Keratinocyte (primary cell): ENCODE data around the gene TXNDC17. TPM values are rescaled to one million over a fixed set of nuclear protein-coding genes. Genes with fewer than 3 reads are reported as not detected.

Source experiments
- DNase-seq: peaks from one replicate; pipeline ENCODE4 v3.0.0-alpha.2; 2011; ENCODE audit warnings: low read depth, missing footprints, low spot score
- FAIRE-seq: peaks from 2 replicates; lab custom pipeline; 2011; peaks lifted over from hg19 to GRCh38; lab: Jason Lieb, UNC
- H2AFZ ChIP-seq: 2 replicates; pipeline ENCODE4 v1.6.0; 2012; ENCODE audit warnings: low read length, control low read depth, inconsistent platforms; ENCODE audit not compliant: control insufficient read depth
- H3K27ac ChIP-seq: 2 replicates; pipeline ENCODE4 v1.5.1; 2011; ENCODE audit warnings: low read length; ENCODE audit not compliant: control insufficient read depth, insufficient read depth
- H3K27me3 ChIP-seq: 3 replicates; pipeline ENCODE4 v1.6.0; 2011; ENCODE audit warnings: low read length; ENCODE audit not compliant: control insufficient read depth, insufficient read depth; ENCODE audit errors: extremely low read depth
- H3K36me3 ChIP-seq, 2 experiments: 2 replicates in 1 of 2; 3 replicates in 1 of 2; pipeline ENCODE4 v1.5.1; 2011; ENCODE audit warnings: low read length in 2 of 2, mild to moderate bottlenecking in 1 of 2; ENCODE audit not compliant: control insufficient read depth in 2 of 2, insufficient read depth in 2 of 2; ENCODE audit errors: extremely low read depth in 1 of 2
- H3K4me1 ChIP-seq: 3 replicates; pipeline ENCODE4 v1.5.1; 2011; ENCODE audit warnings: low read length; ENCODE audit not compliant: control insufficient read depth, insufficient read depth; ENCODE audit errors: extremely low read depth
- H3K4me2 ChIP-seq: 3 replicates; pipeline ENCODE4 v1.6.0; 2011; ENCODE audit warnings: low read depth, low read length; ENCODE audit not compliant: control insufficient read depth, insufficient read depth; ENCODE audit errors: extremely low read depth
- H3K4me3 ChIP-seq, 3 experiments: fragments of 200-600 bp in 1 of 3; sonication (generic) in 1 of 3; 2 replicates in 2 of 3; 3 replicates in 1 of 3; pipeline ENCODE4 v1.5.1; 2011 to 2016; ENCODE audit warnings: low read length in 3 of 3, mild to moderate bottlenecking in 3 of 3, control low read depth in 2 of 3, inconsistent platforms in 1 of 3, low read depth in 1 of 3, mixed read lengths in 1 of 3, mixed run types in 1 of 3, moderate library complexity in 1 of 3; ENCODE audit not compliant: control insufficient read depth in 2 of 3, insufficient read depth in 2 of 3; ENCODE audit errors: extremely low read depth in 1 of 3
- H3K79me2 ChIP-seq: 2 replicates; pipeline ENCODE4 v1.6.0; 2012; ENCODE audit warnings: low read length; ENCODE audit not compliant: control insufficient read depth, insufficient read depth
- H3K9ac ChIP-seq: 3 replicates; pipeline ENCODE4 v1.6.0; 2011; ENCODE audit warnings: low read length; ENCODE audit not compliant: control insufficient read depth, insufficient read depth; ENCODE audit errors: extremely low read depth
- H3K9me1 ChIP-seq: 3 replicates; pipeline ENCODE4 v1.6.0; 2011; ENCODE audit warnings: low read length; ENCODE audit not compliant: control insufficient read depth, insufficient read depth; ENCODE audit errors: extremely low read depth
- H3K9me3 ChIP-seq: 2 replicates; pipeline ENCODE4 v1.5.1; 2012; ENCODE audit warnings: low read depth, low read length; ENCODE audit not compliant: control insufficient read depth
- H4K20me1 ChIP-seq: 3 replicates; pipeline ENCODE4 v1.6.0; 2011; ENCODE audit warnings: low read length; ENCODE audit not compliant: control insufficient read depth, insufficient read depth; ENCODE audit errors: extremely low read depth
- CTCF ChIP-seq, 3 experiments: IDR thresholded peaks in 1 of 3; conservative IDR thresholded peaks in 1 of 3; optimal IDR thresholded peaks in 1 of 3; 2 replicates in 2 of 3; 3 replicates in 1 of 3; pipeline versions ENCODE3 to v1.5.1; 2011; ENCODE audit warnings: low read length in 3 of 3, mild to moderate bottlenecking in 3 of 3, moderate library complexity in 2 of 3, control low read depth in 1 of 3, inconsistent platforms in 1 of 3; ENCODE audit not compliant: insufficient read depth in 2 of 3; ENCODE audit errors: extremely low read depth in 1 of 3
- EZH2 ChIP-seq: IDR thresholded peaks from one replicate; pipeline ENCODE4 v1.6.1; 2012; ENCODE audit warnings: inconsistent platforms, mild to moderate bottlenecking, low read length, moderate library complexity
- dilution Hi-C: fragments of 300-500 bp; cut with MboI; formaldehyde crosslinking; loops from one replicate; pipeline ENCODE4 v1.7.0; 2020; ENCODE audit warnings: low sequenced_read_pairs; ENCODE audit not compliant: extremely low pct_ligation_motif_present
- polyA plus RNA-seq, 5 experiments: library from polyadenylated mRNA; depleted of rRNA in 3 of 5; stranded (reverse) in 3 of 5; stranded (forward) in 1 of 5; unstranded in 1 of 5; fragments of >200 nt; gene quantifications; 1 replicate in 1 of 5; 2 replicates in 3 of 5; 3 replicates in 1 of 5; pipeline versions ENCODE4 v1.2.1 to v1.2.3, GENCODE V29; 2011 to 2012; ENCODE audit warnings: missing spikeins in 2 of 5, low read depth in 1 of 5, low replicate concordance in 1 of 5

The TXNDC17 gene
- polyA plus RNA-seq, 1 donor (not counting 4 experiments of a cell fraction or from before 2014, with no cell fraction given), result 1,215 TPM

- Histone ChIP-seq H3K36me3 (peaks cover 14 to 33% of the 10 kb centered on the region in 2 experiments), H4K20me1 (no peaks in the 10 kb centered on the region), H3K9me3 (no peaks in the 10 kb centered on the region), H3K4me2 (no peak overlapping the region), H3K4me1 (no peaks in the 10 kb centered on the region), H3K9me1 (no peaks in the 10 kb centered on the region), H3K79me2 (no peaks in the 10 kb centered on the region), H3K9ac (no peak overlapping the region), H3K4me3 (no peak overlapping the region), H3K27ac (no peak overlapping the region), H2AFZ (no peak overlapping the region), H3K27me3 (no peaks in the 10 kb centered on the region)
- TF ChIP-seq CTCF (optimal IDR thresholded peaks at IDR 0.05 in 1 of 3, IDR thresholded peaks at IDR 0.05 in 1 of 3, conservative IDR thresholded peaks at IDR 0.05 in 1 of 3; ENCODE audit: extremely low read depth in 1 of 3, insufficient read depth in 2 of 3, low read length in 3 of 3) (no peak), EZH2 (no peak)
- FAIRE-seq (no peak), DNase-seq (no peak)
- dilution Hi-C loops, result no loop called here
Measured at GRCh38 chr17:6599364-6599763, 41.5 kb upstream of the TXNDC17 start.

- H4K20me1 ChIP-seq, result no peaks in the 10 kb centered on the region
- H3K27ac ChIP-seq, result no peak overlapping the region
- no peaks in the 10 kb centered on the region for H3K27me3 ChIP-seq
- no peak for TF ChIP-seq EZH2
- no peak for TF ChIP-seq CTCF (optimal IDR thresholded peaks at IDR 0.05 in 1 of 3, IDR thresholded peaks at IDR 0.05 in 1 of 3, conservative IDR thresholded peaks at IDR 0.05 in 1 of 3; ENCODE audit: extremely low read depth in 1 of 3, insufficient read depth in 2 of 3, low read length in 3 of 3)
- peaks cover 15 to 38% of the 10 kb centered on the region in 2 experiments for H3K36me3 ChIP-seq
- H3K4me3 ChIP-seq, result no peak overlapping the region
- H3K9ac ChIP-seq, result no peak overlapping the region
- no peak for DNase-seq
- H3K9me1 ChIP-seq, result no peaks in the 10 kb centered on the region
- H3K79me2 ChIP-seq, result no peaks in the 10 kb centered on the region
- H3K4me2 ChIP-seq, result no peak overlapping the region
- no peak overlapping the region for H2AFZ ChIP-seq
- no peaks in the 10 kb centered on the region for H3K4me1 ChIP-seq
- peak; percentile 57 for FAIRE-seq
- no peaks in the 10 kb centered on the region for H3K9me3 ChIP-seq
- dilution Hi-C loops, result no loop called here
Measured at GRCh38 chr17:6602141-6602540, 38.7 kb upstream of the TXNDC17 start.
